GM18873 (cell line): ENCODE data around the gene VASP.

Experiments
- ATAC-seq: cut with Tn5 transposase; IDR thresholded peaks from one replicate; pipeline ENCODE4 v1.9.1; 2021; ENCODE audit warnings: mild to moderate bottlenecking, moderate library complexity, moderate number of reproducible peaks; ENCODE audit not compliant: unreplicated experiment, low FRiP score

The VASP gene

GRCh38 chr19:45473682-45474605 is 33.3 kb upstream of the VASP start:
- no peak for ATAC-seq

DNA sequence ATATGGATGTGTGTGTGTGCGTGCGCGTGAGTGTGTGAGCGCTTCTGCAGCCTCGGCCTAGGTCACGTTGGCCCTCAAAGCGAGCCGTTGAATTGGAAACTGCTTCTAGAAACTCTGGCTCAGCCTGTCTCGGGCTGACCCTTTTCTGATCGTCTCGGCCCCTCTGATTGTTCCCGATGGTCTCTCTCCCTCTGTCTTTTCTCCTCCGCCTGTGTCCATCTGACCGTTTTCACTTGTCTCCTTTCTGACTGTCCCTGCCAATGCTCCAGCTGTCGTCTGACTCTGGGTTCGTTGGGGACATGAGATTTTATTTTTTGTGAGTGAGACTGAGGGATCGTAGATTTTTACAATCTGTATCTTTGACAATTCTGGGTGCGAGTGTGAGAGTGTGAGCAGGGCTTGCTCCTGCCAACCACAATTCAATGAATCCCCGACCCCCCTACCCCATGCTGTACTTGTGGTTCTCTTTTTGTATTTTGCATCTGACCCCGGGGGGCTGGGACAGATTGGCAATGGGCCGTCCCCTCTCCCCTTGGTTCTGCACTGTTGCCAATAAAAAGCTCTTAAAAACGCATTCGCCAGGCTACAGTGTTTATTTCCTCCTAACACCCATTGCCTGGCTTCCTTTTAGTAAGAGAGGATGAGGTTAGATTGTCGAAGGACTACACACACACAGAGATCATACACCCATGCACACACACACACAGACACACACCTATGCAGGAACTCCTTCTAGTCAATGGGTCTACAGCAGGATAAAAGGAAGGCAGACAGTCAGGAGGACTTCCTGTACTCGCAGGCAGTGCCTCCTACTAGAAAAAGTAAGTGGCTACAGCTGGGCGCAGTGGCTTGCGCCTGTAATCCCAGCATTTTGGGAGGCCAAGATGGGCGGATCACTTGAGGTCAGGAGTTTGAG is 32.4 kb upstream of the VASP start:
- no peak for ATAC-seq

- ATAC-seq, result no peak
These were observed 31.6 kb upstream of the VASP start for GRCh38 chr19:45475537-45476291.

GRCh38 chr19:45476304-45476703 is 31.0 kb upstream of the VASP start:
- no peak for ATAC-seq

DNA sequence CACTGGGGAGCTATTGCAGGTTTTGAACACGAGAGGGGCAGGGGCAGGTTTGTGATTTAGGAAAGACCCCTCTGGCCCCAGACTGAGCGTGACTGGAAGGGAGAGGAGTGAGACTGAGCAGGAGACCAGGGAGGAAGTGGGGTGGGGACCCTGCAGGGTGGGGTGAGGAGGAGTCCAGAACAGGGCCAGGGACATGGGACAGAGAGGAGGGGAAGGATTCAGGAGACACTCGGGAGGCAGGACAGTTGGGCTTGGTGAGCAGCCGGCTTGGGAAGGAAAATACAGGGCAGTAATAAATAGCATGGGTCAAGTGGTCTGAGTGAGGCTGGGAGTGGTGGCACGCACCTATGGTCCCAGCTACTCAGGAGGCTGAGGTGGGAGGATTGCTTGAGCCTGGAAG is 30.1 kb upstream of the VASP start:
- no peak for ATAC-seq

- no peak for ATAC-seq
These were observed 29.4 kb upstream of the VASP start for GRCh38 chr19:45477713-45478453.

DNA sequence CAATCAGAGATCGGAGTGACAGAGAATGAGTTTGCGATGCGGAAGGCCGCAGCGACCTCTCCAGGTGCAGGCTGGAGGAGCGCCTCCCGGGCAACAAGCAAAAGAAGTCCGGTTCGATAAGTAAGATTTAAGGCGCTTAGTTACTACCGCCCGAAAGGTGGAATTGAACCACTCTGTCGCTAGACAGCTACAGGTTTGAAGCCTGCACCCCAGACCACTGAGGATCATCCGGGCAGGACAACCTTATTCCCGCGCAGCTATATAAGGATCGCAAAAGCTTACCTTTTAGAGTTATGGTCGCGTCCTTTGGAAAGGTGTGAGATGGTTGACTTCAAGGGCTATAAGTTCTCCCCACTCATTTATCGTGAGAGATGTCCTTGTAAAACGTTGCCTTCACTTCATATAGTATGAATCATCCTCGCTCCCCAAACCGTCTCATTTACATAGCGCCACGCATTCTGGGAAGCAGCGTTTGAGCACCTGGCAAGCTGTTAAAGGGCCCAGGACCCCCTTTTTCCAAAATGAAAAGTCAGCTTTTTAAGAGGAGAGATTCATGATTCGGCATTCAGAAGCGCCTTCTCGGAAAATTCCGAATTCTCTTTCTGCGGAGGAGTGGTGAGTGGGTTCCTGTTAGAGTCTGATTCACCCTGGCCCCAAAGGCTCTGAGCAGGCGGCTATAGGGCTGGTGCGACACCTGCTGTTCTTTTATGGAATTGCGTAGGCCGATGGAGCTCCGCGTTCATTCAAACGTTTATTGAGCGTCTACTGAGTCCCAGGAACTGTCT is 28.6 kb upstream of the VASP start:
- peak; percentile 64 for ATAC-seq

- no peak for ATAC-seq
These were observed 24.2 kb upstream of the VASP start for GRCh38 chr19:45483033-45483432.

DNA sequence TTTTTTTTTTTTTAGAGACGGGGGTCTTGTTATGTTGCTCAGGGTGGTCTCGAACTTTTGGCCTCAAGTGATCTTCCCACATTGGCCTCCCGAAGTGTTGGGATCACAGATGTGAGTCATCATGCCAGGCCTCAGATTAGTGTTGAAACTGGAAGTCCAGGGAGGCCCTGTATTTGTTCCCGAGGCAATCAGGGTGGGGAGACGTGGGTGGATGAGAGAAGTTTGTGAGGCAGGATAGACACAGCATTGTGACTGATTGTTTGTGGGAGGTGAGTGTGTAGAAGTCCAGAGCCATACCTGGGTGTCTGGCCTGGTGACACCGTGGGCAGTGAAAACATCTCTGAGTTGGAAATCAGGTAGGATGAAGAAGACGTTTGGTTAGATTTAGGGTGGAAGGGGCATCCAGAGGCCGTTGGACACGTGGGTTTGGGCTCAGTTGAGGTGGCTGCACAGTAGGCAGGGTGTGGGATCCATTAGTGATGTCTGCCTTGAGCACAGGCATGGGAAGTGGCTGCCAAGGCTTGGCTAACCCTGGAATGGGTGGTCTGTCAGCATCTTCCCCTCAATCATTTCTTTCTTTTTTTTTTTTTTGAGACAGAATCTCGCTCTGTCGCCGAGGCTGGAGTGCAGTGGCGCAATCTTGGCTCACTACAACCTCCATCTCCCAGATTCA is 22.9 kb upstream of the VASP start:
- no peak for ATAC-seq

DNA sequence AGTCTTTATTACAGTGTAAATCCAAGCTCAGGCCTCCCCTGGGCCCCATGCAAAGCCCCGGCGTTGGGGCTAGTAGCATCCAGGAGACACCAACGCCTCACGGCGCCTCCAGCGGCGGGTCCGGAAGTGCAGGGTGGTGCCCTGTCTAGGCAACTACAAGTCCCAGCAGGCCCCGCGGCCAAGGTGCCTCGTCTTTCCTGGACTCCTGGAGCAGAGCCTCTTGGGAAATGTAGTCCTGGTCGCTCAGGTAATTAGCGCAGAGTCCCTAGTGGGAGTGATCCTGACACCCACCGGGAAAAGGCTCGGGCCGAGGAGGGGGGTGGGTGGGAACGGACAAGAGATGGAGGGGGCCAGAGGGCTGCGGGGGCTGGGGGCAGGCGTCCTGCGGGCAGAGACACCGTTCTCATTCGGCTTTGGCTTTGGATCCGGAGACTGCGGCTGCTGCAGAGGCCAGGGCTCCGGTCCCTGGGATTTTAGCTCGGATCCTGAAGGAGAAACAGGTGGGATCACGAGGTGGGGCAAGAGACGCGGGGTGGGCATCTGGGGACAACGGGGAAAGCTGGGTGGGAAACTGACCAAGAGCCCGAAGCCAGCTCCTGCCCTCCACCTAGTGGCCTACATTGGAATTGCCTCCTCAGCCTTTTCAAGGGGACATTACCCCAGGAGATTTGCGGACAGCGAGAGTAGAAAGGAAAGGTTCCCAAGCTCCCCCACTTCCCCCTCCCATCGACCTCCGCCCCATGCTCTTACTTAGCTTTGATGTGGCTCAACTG is 21.8 kb upstream of the VASP start:
- peak; percentile 84 for ATAC-seq

- ATAC-seq, result no peak
These were observed 18.6 kb upstream of the VASP start for GRCh38 chr19:45488708-45489107.

GRCh38 chr19:45489216-45489855 is 17.9 kb upstream of the VASP start:
- ATAC-seq, result no peak

DNA sequence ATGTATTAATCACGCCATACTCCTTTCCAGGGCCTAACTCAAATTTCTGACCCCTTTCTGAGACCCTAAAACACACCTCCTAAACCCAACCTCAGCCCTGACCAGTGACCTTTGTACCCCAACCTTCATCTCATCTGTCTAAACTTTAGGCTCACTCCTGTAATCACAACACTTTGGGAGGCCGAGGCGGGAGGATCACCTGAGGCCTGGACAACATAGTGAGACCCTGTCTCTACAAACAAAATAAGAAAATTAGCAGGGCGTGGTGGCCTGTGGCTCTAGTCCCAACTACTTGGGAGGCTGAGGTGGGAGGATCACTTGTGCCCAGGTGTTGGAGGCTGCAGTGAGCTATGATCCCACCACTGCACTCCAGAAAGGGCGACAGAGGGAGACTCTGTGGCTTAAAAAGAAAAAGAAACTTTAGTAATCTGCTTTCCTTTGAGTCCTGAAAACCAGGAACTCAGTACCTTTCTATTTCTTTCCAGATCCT is 15.1 kb upstream of the VASP start:
- ATAC-seq, result no peak

- ATAC-seq, result no peak
These were observed 14.4 kb upstream of the VASP start for GRCh38 chr19:45492627-45493470.

GRCh38 chr19:45494261-45494916 is 12.9 kb upstream of the VASP start:
- ATAC-seq, result no peak

- ATAC-seq, result no peak
These were observed 12.1 kb upstream of the VASP start for GRCh38 chr19:45495178-45495577.
